Measurements from ENCODE around the gene TMEM266. TPM values are rescaled to one million over a fixed set of nuclear protein-coding genes. Genes with fewer than 3 reads are reported as not detected.

The TMEM266 gene
- total and polyA plus RNA-seq, 2 experiments from 2014 or later: 0.42 to 5.0 TPM

- Mint-ChIP-seq H3K4me3 (no peak overlapping the region), H3K36me3 (ENCODE audit: low read depth) (no peaks in the 10 kb centered on the region; the same call in 2 of the 3 replicates)
Observed at GRCh38 chr15:76208786-76209424, 149.1 kb downstream of the TMEM266 start.

More at GRCh38 chr15:76208786-76209424, 149.1 kb downstream of the TMEM266 start:
- H3F3A ChIP-seq (replicated peaks; ENCODE audit: low read depth): no peaks in the 10 kb centered on the region
- no peaks in the 10 kb centered on the region; the same call in 1 of the 2 replicates for H4K20me1 ChIP-seq (replicated peaks; ENCODE audit: insufficient read depth)
- Mint-ChIP-seq H3K27me3 (ENCODE audit: insufficient read depth, low read depth, poor library complexity) (peaks cover 5% of the 10 kb centered on the region), H3K4me1 (no peaks in the 10 kb centered on the region; the same call in 1 of the 3 replicates), H3K9me3 (no peaks in the 10 kb centered on the region), H3K27ac (no peak overlapping the region)
- ATAC-seq (no peak), DNase-seq (ENCODE audit: low spot score) (no peak)
- 0 out of 2 replicates have a peak, but pooled peaks cover 4% of the 10 kb centered on the region for H3K9me2 ChIP-seq (ENCODE audit: insufficient read depth)
- H3K4me3 ChIP-seq: no peak overlapping the region
- H3K36me3 ChIP-seq (ENCODE audit: insufficient read depth): no peaks in the 10 kb centered on the region
- no peaks in the 10 kb centered on the region for H3K4me1 ChIP-seq (ENCODE audit: insufficient read depth)
- H3K79me2 ChIP-seq (replicated peaks; ENCODE audit: insufficient read depth): no peaks in the 10 kb centered on the region
- TF ChIP-seq ZNF331 (CRISPR knock-in tag; IDR thresholded peaks at IDR 0.05; ENCODE audit: low read depth): no peak
- TF ChIP-seq ZNF462 (CRISPR knock-in tag; IDR thresholded peaks at IDR 0.05): no peak
- TF ChIP-seq EZH2 (IDR thresholded peaks at IDR 0.05; ENCODE audit: low read depth, unreplicated experiment): no peak
- TF ChIP-seq JUNB (IDR thresholded peaks at IDR 0.05; ENCODE audit: unreplicated experiment): no peak
- TF ChIP-seq ETS1 (IDR thresholded peaks at IDR 0.05): no peak
- TF ChIP-seq POLR2AphosphoS5 (IDR thresholded peaks at IDR 0.05; ENCODE audit: low read depth): no peak
- no peak for TF ChIP-seq ZNF114 (CRISPR knock-in tag; IDR thresholded peaks at IDR 0.05)
- no peak for TF ChIP-seq STAT1 (IDR thresholded peaks at IDR 0.05; ENCODE audit: unreplicated experiment)
- no peak for TF ChIP-seq REST (IDR thresholded peaks at IDR 0.05; ENCODE audit: unreplicated experiment)
- no peak for TF ChIP-seq CREB1 (CRISPR knock-in tag; IDR thresholded peaks at IDR 0.05; ENCODE audit: low read depth)
- TF ChIP-seq EZH2phosphoT487 (IDR thresholded peaks at IDR 0.05; ENCODE audit: unreplicated experiment): no peak
- no peak for TF ChIP-seq NANOG (IDR thresholded peaks at IDR 0.05; ENCODE audit: borderline replicate concordance)
- H3K27ac ChIP-seq (ENCODE audit: low read depth): no peak overlapping the region
- H3K27me3 ChIP-seq (ENCODE audit: insufficient read depth): no peaks in the 10 kb centered on the region
- H3K4me2 ChIP-seq: no peak overlapping the region
- no peak overlapping the region for H2AFZ ChIP-seq

Data from GM23338 (cell line).